GM12873 (cell line): ENCODE data around the gene DDX20.

ENCODE experiments used
- CTCF ChIP-seq: IDR thresholded peaks from 2 replicates; pipeline ENCODE4 v1.5.1; 2012; ENCODE audit warnings: low read depth, mild to moderate bottlenecking, moderate library complexity, low read length, control low read depth; ENCODE audit not compliant: insufficient read depth; ENCODE audit errors: missing control alignments

Gene DDX20

GRCh38 chr1:111755331-111756123, at the start of gene DDX20:
DDX20 (plus strand) TSS chr1:111755901; CDS start chr1:111755925, 24 bp downstream.
- TF ChIP-seq CTCF = peak; percentile 90

- TF ChIP-seq CTCF = no peak
Observed at GRCh38 chr1:111706921-111707320, 48.8 kb upstream of the DDX20 start.

GRCh38 chr1:111707906-111708305, 47.8 kb upstream of the DDX20 start:
- TF ChIP-seq CTCF = no peak

GRCh38 chr1:111709986-111710385, 45.7 kb upstream of the DDX20 start:
- no peak for TF ChIP-seq CTCF

- TF ChIP-seq CTCF = no peak
Observed at GRCh38 chr1:111716333-111716732, 39.4 kb upstream of the DDX20 start.

GRCh38 chr1:111717450-111717849, 38.3 kb upstream of the DDX20 start:
- no peak for TF ChIP-seq CTCF

GRCh38 chr1:111719135-111719534, 36.6 kb upstream of the DDX20 start:
- TF ChIP-seq CTCF = no peak
